GM12874 (cell line): ENCODE results near the gene FOXP1.

ENCODE experiments used
- CTCF ChIP-seq: IDR thresholded peaks from 2 replicates; pipeline ENCODE4 v1.5.1; 2011; ENCODE audit warnings: low read depth, mild to moderate bottlenecking, control low read depth, low read length, moderate library complexity; ENCODE audit not compliant: insufficient read depth

FOXP1 gene

GRCh38 chr3:71152892-71153265, 430.6 kb downstream of the FOXP1 start:
- TF ChIP-seq CTCF = no peak

DNA sequence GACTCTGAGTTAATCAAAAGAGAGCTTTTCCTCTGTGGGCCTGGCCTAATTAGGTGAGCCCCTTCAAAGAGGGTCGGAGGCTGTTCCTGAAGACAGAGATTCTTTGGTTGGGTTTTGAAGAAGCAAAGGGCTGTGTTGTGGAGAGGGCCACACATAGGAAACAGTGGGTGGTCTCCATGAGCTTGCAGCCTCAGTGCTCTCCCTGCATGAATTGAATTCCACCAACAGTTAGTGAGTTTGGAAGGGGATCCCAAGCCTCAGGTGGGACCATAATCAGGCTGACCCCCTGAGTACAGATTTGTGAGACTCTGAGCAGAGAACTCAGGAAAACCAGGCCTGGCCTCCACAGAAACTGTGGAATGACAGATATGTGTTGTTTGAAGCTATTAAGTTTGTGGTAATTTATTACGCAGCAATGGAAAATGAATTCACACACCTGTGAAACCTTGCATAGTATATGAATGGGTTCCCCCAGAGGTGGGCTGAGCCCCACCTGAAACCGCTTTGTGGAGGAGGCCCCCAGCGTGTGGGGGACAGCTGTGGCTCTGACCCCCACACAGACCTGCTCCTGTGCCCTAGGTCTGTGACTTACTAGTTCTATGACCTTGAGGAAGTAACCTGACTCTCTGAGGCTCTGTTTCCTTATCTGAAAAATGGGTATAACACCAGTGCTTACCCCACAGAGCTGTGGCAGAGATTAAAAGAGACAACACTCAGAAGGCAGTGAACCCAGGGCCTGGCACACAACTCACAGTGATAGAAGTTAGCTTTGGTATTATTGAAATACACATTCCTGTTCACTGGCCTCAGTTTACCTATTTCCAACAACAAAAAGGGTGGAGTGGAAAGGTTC, 431.3 kb downstream of the FOXP1 start:
- no peak for TF ChIP-seq CTCF

DNA sequence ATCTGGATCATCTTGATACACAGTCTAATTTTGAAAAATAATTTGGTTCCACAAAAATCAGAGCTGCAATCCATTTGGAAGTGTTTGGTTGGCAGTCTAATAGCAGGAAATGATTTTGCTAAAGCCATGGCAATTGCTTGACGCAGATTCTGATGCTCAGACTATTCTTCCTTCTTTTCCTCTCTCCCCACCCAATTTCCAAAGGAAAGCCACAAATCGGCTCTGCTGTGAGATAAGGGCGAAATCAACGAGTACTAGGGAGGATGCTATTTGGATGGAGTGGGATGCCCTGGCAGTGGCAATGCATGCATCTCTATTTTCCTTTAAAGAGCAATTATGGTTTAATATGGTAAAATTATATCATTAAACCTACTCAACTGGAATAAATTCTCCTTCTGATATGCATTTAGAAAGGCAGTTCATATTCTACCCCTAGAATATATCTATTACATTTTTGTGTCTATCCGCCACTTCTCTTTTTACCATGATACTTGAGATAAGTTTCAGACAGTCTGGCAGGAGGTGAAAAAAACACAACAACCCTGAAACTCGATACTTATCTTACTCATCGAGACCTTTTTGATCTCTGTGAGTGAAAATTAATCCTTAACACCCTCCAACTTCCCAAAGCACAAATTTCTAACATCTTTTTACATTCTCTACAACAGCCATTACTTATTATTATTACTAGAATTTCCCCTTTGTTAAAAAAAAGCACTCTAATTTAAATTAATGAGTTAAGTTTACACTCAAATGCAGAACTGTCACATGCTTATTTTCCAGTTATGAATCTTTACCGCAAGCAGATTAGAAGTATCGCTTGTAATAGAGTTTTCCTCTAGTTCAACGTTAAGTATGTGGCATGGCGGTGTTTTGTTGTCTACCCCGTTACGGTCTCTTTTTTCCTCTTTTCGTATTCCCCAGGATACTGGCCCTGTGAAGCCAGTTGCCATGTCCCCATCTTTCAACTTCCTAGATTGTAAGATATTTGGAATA, 433.3 kb downstream of the FOXP1 start:
- no peak for TF ChIP-seq CTCF

- no peak for TF ChIP-seq CTCF
Observed at GRCh38 chr3:71148455-71149060, 435.0 kb downstream of the FOXP1 start.

GRCh38 chr3:71146673-71147072, 436.9 kb downstream of the FOXP1 start:
- TF ChIP-seq CTCF = no peak

DNA sequence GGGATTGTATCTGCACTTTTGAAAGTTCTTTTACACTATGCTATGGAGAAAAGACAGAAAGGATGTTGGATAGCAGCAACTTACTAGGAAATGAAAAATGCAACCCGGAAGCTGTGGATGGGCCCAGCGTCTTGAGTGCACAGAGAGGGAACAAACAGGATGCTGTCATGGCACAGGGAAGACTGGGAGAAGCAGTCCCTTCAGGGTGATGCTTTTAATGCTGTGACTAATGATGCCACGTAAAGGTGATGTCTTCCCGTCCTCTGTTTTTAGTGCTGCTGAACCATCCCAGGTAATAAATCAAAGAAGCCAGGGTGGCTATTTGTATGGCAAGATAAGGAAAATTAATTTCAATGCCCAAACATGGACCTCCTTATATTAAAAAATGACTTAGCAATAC, 437.6 kb downstream of the FOXP1 start:
- TF ChIP-seq CTCF = no peak

DNA sequence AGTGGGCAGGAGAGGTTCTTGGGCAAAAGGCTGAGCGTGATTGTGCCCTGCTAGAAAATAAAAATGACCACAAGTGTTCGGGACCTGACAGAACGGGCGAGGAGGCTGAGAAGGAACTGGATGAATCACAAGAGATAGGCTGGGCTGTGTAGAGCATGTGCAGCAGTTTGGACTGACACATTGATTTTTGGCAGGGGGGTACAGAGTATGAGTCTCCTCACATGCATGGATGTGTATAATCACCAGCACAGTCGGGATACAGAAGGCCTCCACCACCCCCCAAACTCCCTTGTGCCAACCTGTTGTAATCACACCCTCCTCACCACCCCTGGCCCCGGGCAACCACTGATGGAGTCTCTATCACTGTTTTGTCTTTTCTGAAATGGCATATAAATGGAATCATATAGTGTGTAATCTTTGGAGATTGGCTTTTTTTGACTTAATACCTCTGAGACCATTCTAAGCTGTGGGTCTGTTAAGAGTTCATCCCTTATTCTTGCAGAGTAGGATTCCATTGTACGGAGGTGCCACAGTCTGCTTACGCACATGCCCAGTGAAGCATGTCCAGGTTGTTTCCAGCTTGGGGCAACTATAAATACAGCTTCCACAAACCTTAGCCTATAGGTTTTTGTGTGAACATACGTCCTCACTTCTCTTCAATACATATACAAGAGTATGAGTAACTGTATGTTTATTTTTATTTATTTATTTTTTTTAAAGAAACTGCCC, 438.8 kb downstream of the FOXP1 start:
- TF ChIP-seq CTCF = no peak
